SKM-1 treated with dmso at 0.1 percent for 144 hours (cell line): ENCODE results near the gene ALK.

Source experiments
- DNase-seq: peaks from one replicate; lab custom pipeline; 2025; ENCODE audit not compliant: unreplicated experiment; lab: John Stamatoyannopoulos, UW

ALK gene

DNA sequence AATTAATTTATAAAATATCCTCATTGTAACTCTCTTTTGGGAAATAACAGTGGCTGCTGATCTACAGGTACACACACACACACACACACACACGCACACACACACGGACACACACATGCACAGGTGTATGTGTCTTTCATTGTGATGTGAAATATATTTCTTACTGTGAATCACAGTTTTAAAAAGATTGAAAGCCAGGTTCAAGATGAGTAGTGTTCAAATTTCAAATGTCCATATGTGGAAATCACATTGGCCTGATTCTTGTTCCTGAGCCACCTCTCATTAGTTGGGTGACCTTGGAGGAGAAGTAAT lies 372.4 kb downstream of the ALK start:
- DNase-seq: no peak

DNA sequence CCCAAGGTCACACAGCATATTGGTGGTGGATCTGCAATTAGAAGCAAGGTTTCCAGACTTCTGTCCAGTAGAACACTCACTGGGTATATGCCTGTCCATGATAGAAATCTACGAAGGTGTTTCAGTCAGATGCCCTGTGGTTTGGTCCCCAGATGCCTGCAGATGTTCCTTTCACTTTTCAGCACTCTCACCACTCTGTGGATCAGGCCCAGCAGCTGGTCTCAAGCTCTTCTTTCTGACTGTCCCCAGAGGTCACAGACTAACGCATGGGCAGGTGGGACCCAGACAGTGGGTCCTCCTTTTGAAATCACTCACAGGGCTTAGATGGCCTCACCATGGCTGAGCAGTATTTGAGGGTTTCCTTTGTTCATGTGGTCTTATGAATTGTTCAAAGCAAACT lies 376.5 kb downstream of the ALK start:
- DNase-seq: no peak

DNA sequence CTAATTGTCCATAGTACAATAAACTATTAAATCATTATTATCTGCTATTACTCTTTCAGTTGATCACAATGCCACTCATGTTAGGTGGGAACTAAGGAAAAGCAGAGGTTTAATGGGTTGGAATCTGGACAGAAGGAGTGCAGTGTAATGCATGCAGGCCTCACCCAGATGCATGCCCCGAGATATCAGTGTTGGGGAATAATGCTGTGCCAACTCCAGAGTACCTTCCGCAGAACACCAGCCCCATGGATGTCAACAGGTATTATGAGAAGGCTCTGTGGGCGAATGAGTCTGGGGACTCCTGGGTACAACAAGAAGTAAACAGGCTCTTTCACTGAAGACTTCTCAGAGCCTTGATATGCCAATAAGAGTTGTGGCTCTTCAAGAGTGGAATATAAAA lies 377.4 kb downstream of the ALK start:
- no peak for DNase-seq

- no peak for DNase-seq
These were observed 386.2 kb downstream of the ALK start for GRCh38 chr2:29535188-29535587.

- no peak for DNase-seq
These were observed 388.9 kb downstream of the ALK start for GRCh38 chr2:29532436-29532835.

DNA sequence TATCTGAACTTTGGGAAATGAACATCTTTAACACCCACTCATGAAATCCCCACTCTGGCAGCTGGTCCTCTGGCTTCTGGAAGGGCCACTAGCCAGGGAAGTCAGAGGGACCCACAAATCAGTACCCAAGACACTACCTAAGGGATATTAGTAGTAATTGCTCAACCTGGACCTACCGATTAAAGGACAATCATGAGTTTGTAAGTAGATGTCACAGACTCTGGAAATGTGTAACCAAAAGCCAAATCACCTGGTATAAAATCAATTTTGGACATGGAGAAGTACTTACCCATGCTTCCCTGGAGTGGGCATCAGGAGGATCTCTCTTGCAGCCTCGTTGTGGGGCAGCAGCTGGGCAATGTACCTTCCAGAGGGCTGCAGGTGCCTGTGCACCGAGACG lies 389.8 kb downstream of the ALK start:
- DNase-seq: no peak

- no peak for DNase-seq
These were observed 391.1 kb downstream of the ALK start for GRCh38 chr2:29530281-29530680.

DNA sequence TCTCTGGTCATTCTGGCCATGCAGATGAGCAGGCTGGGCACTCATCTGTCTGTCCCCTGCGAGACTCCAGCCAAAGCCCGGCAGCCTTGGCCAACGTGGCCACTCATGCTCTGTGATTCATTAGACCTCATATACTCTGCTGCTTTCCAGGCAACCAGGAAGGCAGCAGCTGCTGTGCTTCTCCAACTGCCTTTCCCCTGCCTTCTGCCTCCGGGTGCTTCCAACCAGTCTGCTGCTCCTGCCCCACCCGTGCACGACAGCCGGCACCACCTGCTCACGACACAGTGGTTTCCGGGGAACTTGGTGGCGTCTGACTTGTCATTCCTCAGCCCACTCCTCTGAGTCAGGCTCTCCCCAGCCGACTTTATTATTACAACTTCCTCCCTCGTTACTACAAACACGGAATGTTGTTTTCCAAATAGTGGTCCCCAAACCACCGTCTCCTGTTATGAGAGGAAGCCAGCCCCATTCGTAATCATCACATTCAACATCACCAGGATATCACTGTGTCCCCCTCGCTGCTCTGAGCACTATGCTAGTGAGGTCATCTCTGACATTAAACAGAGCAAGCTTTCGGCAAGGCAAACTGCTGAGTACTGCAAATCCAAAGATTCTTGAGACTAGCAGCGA lies 392.4 kb downstream of the ALK start:
- no peak for DNase-seq

- DNase-seq: no peak
These were observed 393.0 kb downstream of the ALK start for GRCh38 chr2:29528371-29528770.

- no peak for DNase-seq
These were observed 393.4 kb downstream of the ALK start for GRCh38 chr2:29527947-29528346.

GRCh38 chr2:29526587-29527586 lies 394.5 kb downstream of the ALK start:
- DNase-seq: no peak

DNA sequence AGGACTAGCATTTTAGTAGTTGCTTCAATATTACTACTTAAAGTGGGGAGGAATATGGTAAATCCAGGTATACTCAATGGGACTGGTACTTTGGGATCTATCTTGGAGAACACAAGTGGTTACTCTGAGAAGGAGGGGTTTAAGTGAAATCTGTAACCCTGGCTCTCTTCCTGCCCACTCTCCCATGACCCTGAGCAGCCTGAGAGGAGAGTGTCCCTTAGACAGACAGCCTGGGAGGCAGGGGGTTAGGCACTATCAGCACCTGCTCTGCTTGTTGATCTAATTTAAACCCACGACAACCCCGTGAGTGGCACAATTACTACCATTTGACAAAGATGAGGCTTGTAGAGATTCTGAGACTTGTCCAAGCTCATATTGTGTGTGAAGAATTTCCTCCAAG lies 395.5 kb downstream of the ALK start:
- no peak for DNase-seq

DNA sequence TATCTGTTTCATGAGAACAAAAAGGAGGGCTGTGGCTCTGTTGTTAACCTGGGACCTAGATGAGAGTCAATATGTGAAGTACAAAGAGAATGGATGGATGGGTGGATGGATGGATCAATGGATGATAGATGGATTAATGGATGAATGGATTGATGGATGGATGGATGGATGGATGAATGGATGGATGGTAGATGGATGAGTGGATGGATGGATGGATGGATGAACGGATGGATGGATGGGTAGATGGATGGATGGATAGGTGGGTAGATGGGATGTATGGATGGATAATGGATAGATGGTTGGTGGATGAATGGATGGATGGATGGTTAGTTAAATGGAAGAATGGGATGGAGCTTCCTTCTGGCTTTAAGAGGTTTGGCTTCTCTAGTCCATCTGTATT lies 396.7 kb downstream of the ALK start:
- no peak for DNase-seq

- no peak for DNase-seq
These were observed 398.3 kb downstream of the ALK start for GRCh38 chr2:29522951-29523669.

- DNase-seq: no peak
These were observed 401.4 kb downstream of the ALK start for GRCh38 chr2:29520001-29520400.

DNA sequence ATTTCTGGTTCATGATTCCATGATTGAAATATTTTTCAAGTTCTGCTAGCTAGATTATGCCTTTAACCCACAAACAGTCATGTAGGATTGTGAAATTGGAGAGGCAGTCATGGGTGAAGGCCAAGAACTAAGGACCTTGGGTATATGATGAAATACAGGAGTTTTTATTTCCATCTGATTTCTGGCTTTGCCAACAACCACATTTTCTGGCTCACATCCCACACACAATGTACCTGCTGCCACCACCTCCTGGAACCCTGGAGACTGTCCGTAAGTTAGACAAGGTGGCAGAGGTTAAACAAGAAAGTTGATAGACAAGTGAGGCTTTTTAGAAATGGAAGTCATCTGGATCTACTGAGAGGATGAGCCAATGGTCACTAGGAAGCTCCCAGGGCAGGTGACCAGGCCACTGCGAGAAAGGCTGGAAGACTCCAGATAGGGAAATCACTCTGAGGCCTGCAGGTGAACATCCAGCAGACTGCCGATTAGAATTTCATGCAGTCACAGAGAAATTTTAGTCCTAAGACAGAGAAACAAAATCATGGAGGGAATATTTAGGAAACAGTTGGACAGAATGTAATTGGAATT lies 402.0 kb downstream of the ALK start:
- peak; percentile 0 for DNase-seq

GRCh38 chr2:29518646-29519337 lies 402.6 kb downstream of the ALK start:
- peak; percentile 0 for DNase-seq

GRCh38 chr2:29518010-29518409 lies 403.4 kb downstream of the ALK start:
- no peak for DNase-seq

DNA sequence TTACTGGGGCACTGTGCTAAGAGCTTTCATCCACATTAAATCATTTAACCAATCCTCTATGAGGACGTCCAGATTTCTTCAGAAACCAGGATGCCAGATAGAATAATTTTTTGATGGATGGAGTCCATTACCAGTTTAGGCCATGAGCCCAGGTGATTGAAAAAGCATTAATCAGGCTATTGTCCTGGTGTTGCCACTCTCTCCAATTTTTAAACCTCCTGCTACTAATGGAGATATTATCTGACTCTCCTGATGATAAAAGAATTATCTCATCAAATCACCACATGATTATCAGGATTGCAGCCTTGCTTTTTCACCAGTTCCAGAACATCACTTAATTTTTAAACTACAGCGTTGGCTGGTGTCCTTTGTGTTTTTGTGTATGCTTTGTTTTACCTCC lies 404.0 kb downstream of the ALK start:
- DNase-seq: no peak

- DNase-seq: no peak
These were observed 404.6 kb downstream of the ALK start for GRCh38 chr2:29516767-29517166.

GRCh38 chr2:29509878-29510277 lies 411.5 kb downstream of the ALK start:
- no peak for DNase-seq
